CD4-positive, CD25-positive, alpha-beta regulatory T cell (primary cell): ENCODE results near the gene TPRX2. TPM values are rescaled to one million over a fixed set of nuclear protein-coding genes. Genes with fewer than 3 reads are reported as not detected.

Experiments
- ATAC-seq, 2 donors: fragments of 150-1000 bp; cut with Tn5 transposase; one replicate each; pipeline ENCODE4 v1.10.0; 2021; ENCODE audit warnings: low read depth in 2 of 2, moderate number of reproducible peaks in 2 of 2, moderate library complexity in 1 of 2
- DNase-seq, 3 donors: peaks; one replicate each; pipeline versions ENCODE4 v3.0.0 to v3.0.0-alpha.2; 2012 to 2022; ENCODE audit warnings: mixed read lengths in 1 of 3
- H3K27ac ChIP-seq: one replicate; pipeline ENCODE4 v1.7.0; 2013; ENCODE audit warnings: mild to moderate bottlenecking, low read length; ENCODE audit not compliant: insufficient read depth, poor library complexity, severe bottlenecking
- H3K27me3 ChIP-seq: one replicate; pipeline ENCODE4 v1.7.0; 2013; ENCODE audit warnings: low read length; ENCODE audit not compliant: control insufficient read depth, insufficient read depth
- H3K36me3 ChIP-seq: one replicate; pipeline ENCODE4 v1.7.0; 2013; ENCODE audit warnings: mild to moderate bottlenecking, low read length, moderate library complexity; ENCODE audit not compliant: control insufficient read depth, insufficient read depth
- H3K4me1 ChIP-seq: 2 replicates; pipeline ENCODE4 v1.7.0; 2013; ENCODE audit warnings: mild to moderate bottlenecking, low read length; ENCODE audit not compliant: insufficient read depth, control insufficient read depth, poor library complexity, severe bottlenecking
- H3K4me3 ChIP-seq: one replicate; pipeline ENCODE4 v1.7.0; 2013; ENCODE audit warnings: low read depth, mild to moderate bottlenecking, low read length, moderate library complexity
- H3K9me3 ChIP-seq, 2 experiments: 1 replicate in 1 of 2; 2 replicates in 1 of 2; pipeline ENCODE4 v1.7.0; 2013; ENCODE audit warnings: low read length in 2 of 2, mild to moderate bottlenecking in 1 of 2, moderate library complexity in 1 of 2; ENCODE audit not compliant: control insufficient read depth in 2 of 2
- H3K27ac Mint-ChIP-seq, 3 donors: one replicate each; pipeline ENCODE4 v1.8.0; 2020 to 2022; ENCODE audit warnings: mild to moderate bottlenecking in 3 of 3, mixed read lengths in 3 of 3, moderate library complexity in 2 of 3
- H3K27me3 Mint-ChIP-seq: one replicate; pipeline ENCODE4 v1.8.0; 2022; ENCODE audit warnings: mild to moderate bottlenecking, mixed read lengths
- H3K36me3 Mint-ChIP-seq: one replicate; pipeline ENCODE4 v1.8.0; 2020; ENCODE audit warnings: mixed read lengths
- H3K4me1 Mint-ChIP-seq, 4 donors: one replicate each; pipeline ENCODE4 v1.8.0; 2020 to 2022; ENCODE audit warnings: mixed read lengths in 4 of 4, mild to moderate bottlenecking in 1 of 4
- H3K4me3 Mint-ChIP-seq, 4 donors: one replicate each; pipeline ENCODE4 v1.8.0; 2020 to 2022; ENCODE audit warnings: mild to moderate bottlenecking in 4 of 4, mixed read lengths in 4 of 4, moderate library complexity in 3 of 4
- H3K9me3 Mint-ChIP-seq, 7 donors: one replicate each; pipeline ENCODE4 v1.8.0; 2020 to 2022; ENCODE audit warnings: mixed read lengths in 7 of 7, mild to moderate bottlenecking in 3 of 7, moderate library complexity in 2 of 7
- polyA plus RNA-seq, 4 donors: library from polyadenylated mRNA; unstranded; fragments of 300-500 nt; fragmentation: Illumina TruSeq; gene quantifications; one replicate each; pipeline ENCODE4 v1.2.3, GENCODE V29; 2021
- total RNA-seq: library from RNA; stranded (reverse); gene quantifications from one replicate; pipeline ENCODE4 v1.2.3, GENCODE V29; 2022

TPRX2 gene
- total and polyA plus RNA-seq, 5 donors from 2014 or later: not detected

- ATAC-seq (no peak), DNase-seq (no peak)
- peaks cover 3% of the 10 kb centered on the region for H3K27me3 ChIP-seq
- Mint-ChIP-seq H3K4me1 (peaks cover 0 to 5% (median 0%) of the 10 kb centered on the region in 4 donors), H3K27me3 (peaks cover 33% of the 10 kb centered on the region), H3K27ac (peak within 1 kb of the TSS in 1 of 3 donors; percentile 55), H3K9me3 (peaks cover 0 to 3% (median 0%) of the 10 kb centered on the region in 7 donors), H3K36me3 (no peaks in the 10 kb centered on the region), H3K4me3 (no peak within 1 kb of the TSS)
- no peak within 1 kb of the TSS for H3K27ac ChIP-seq
- no peaks in the 10 kb centered on the region for H3K4me1 ChIP-seq
- H3K9me3 ChIP-seq: peaks cover 0 to under 1% of the 10 kb centered on the region in 2 experiments
- H3K4me3 ChIP-seq: no peak within 1 kb of the TSS
- H3K36me3 ChIP-seq: no peaks in the 10 kb centered on the region
Observed at GRCh38 chr19:47821460-47822020, 37.5 kb upstream of the TPRX2 start, which contains the start of gene CRX. Gene CRX (plus strand): TSS chr19:47821937. CDS start chr19:47834444, 12,507 bp downstream.

- no peaks in the 10 kb centered on the region for H3K36me3 ChIP-seq
- peaks cover 0 to 5% (median 0%) of the 10 kb centered on the region in 7 donors for H3K9me3 Mint-ChIP-seq
- peaks cover 34% of the 10 kb centered on the region for H3K27me3 Mint-ChIP-seq
- H3K4me1 ChIP-seq: no peaks in the 10 kb centered on the region
- no peaks in the 10 kb centered on the region for H3K36me3 Mint-ChIP-seq
- peaks cover 0 to 3% of the 10 kb centered on the region in 2 experiments for H3K9me3 ChIP-seq
- H3K27ac Mint-ChIP-seq: no peak overlapping the region
- no peak overlapping the region for H3K4me3 Mint-ChIP-seq
- ATAC-seq (no peak), DNase-seq (no peak)
- no peak overlapping the region for H3K4me3 ChIP-seq
- H3K27ac ChIP-seq: no peak overlapping the region
- peaks cover 2% of the 10 kb centered on the region for H3K27me3 ChIP-seq
- H3K4me1 Mint-ChIP-seq: peaks cover 0 to 3% (median 0%) of the 10 kb centered on the region in 4 donors
Observed at GRCh38 chr19:47824396-47824795, 34.6 kb upstream of the TPRX2 start.

- Histone ChIP-seq H3K4me3 (no peak overlapping the region), H3K36me3 (no peaks in the 10 kb centered on the region), H3K9me3 (peaks cover 0 to 3% of the 10 kb centered on the region in 2 experiments), H3K4me1 (no peaks in the 10 kb centered on the region), H3K27ac (no peak overlapping the region), H3K27me3 (no peaks in the 10 kb centered on the region)
- no peaks in the 10 kb centered on the region for H3K36me3 Mint-ChIP-seq
- no peak for ATAC-seq
- H3K27me3 Mint-ChIP-seq: peaks cover 25% of the 10 kb centered on the region
- H3K4me1 Mint-ChIP-seq: no peaks in the 10 kb centered on the region
- DNase-seq: no peak
- no peak overlapping the region for H3K4me3 Mint-ChIP-seq
- H3K9me3 Mint-ChIP-seq: peaks cover 0 to 5% (median 0%) of the 10 kb centered on the region in 7 donors
- H3K27ac Mint-ChIP-seq: no peak overlapping the region
Observed at GRCh38 chr19:47826800-47827199, 32.2 kb upstream of the TPRX2 start.

GRCh38 chr19:47832723-47833122 is 26.3 kb upstream of the TPRX2 start:
- no peak for DNase-seq
- H3K27me3 Mint-ChIP-seq: peaks cover 5% of the 10 kb centered on the region

GRCh38 chr19:47836038-47836437 is 23.0 kb upstream of the TPRX2 start:
- Histone ChIP-seq H3K27me3 (no peaks in the 10 kb centered on the region), H3K4me3 (no peak overlapping the region), H3K9me3 (no peaks in the 10 kb centered on the region), H3K4me1 (no peaks in the 10 kb centered on the region), H3K36me3 (no peaks in the 10 kb centered on the region), H3K27ac (no peak overlapping the region)
- Mint-ChIP-seq H3K27ac (no peak overlapping the region), H3K4me1 (no peaks in the 10 kb centered on the region), H3K27me3 (no peaks in the 10 kb centered on the region), H3K4me3 (no peak overlapping the region), H3K9me3 (no peaks in the 10 kb centered on the region), H3K36me3 (no peaks in the 10 kb centered on the region)
- ATAC-seq (no peak), DNase-seq (no peak)

More at GRCh38 chr19:47832723-47833122, 26.3 kb upstream of the TPRX2 start:
- Mint-ChIP-seq H3K27ac (no peak overlapping the region), H3K9me3 (no peaks in the 10 kb centered on the region), H3K4me3 (no peak overlapping the region), H3K36me3 (no peaks in the 10 kb centered on the region), H3K4me1 (no peaks in the 10 kb centered on the region)
- Histone ChIP-seq H3K36me3 (no peaks in the 10 kb centered on the region), H3K27ac (no peak overlapping the region), H3K4me1 (no peaks in the 10 kb centered on the region), H3K27me3 (no peaks in the 10 kb centered on the region), H3K4me3 (no peak overlapping the region), H3K9me3 (no peaks in the 10 kb centered on the region)
- no peak for ATAC-seq

- no peak overlapping the region for H3K27ac ChIP-seq
- no peaks in the 10 kb centered on the region for H3K9me3 ChIP-seq
- Mint-ChIP-seq H3K36me3 (no peaks in the 10 kb centered on the region), H3K27ac (no peak overlapping the region), H3K9me3 (no peaks in the 10 kb centered on the region), H3K4me3 (no peak overlapping the region), H3K27me3 (peaks cover 10% of the 10 kb centered on the region), H3K4me1 (peaks cover 0 to 2% (median 0%) of the 10 kb centered on the region in 4 donors)
- H3K36me3 ChIP-seq: no peaks in the 10 kb centered on the region
- DNase-seq: no peak
- no peaks in the 10 kb centered on the region for H3K27me3 ChIP-seq
- ATAC-seq: no peak
- H3K4me3 ChIP-seq: no peak overlapping the region
- no peaks in the 10 kb centered on the region for H3K4me1 ChIP-seq
Observed at GRCh38 chr19:47839411-47839810, 19.6 kb upstream of the TPRX2 start.

- Mint-ChIP-seq H3K4me1 (peaks cover 0 to 2% (median 0%) of the 10 kb centered on the region in 4 donors), H3K27ac (no peak overlapping the region), H3K27me3 (peaks cover 10% of the 10 kb centered on the region), H3K36me3 (no peaks in the 10 kb centered on the region), H3K9me3 (no peaks in the 10 kb centered on the region), H3K4me3 (no peak overlapping the region)
- ATAC-seq (no peak), DNase-seq (no peak)
- H3K4me3 ChIP-seq: no peak overlapping the region
- H3K27me3 ChIP-seq: no peaks in the 10 kb centered on the region
- no peaks in the 10 kb centered on the region for H3K9me3 ChIP-seq
- no peak overlapping the region for H3K27ac ChIP-seq
- no peaks in the 10 kb centered on the region for H3K36me3 ChIP-seq
- H3K4me1 ChIP-seq: no peaks in the 10 kb centered on the region
Observed at GRCh38 chr19:47839913-47840312, 19.1 kb upstream of the TPRX2 start.

- H3K4me1 Mint-ChIP-seq: peaks cover 0 to 2% (median 0%) of the 10 kb centered on the region in 4 donors
- H3K27me3 Mint-ChIP-seq: peaks cover 21% of the 10 kb centered on the region
- H3K4me3 Mint-ChIP-seq: no peak overlapping the region
- Histone ChIP-seq H3K9me3 (no peaks in the 10 kb centered on the region), H3K27me3 (no peaks in the 10 kb centered on the region), H3K27ac (no peak overlapping the region), H3K4me3 (no peak overlapping the region), H3K4me1 (no peaks in the 10 kb centered on the region), H3K36me3 (no peaks in the 10 kb centered on the region)
- ATAC-seq: no peak
- no peaks in the 10 kb centered on the region for H3K9me3 Mint-ChIP-seq
- H3K36me3 Mint-ChIP-seq: no peaks in the 10 kb centered on the region
- DNase-seq: no peak
- H3K27ac Mint-ChIP-seq: no peak overlapping the region
Observed at GRCh38 chr19:47842941-47843340, 16.1 kb upstream of the TPRX2 start.
